RWPE1 (cell line): ENCODE measurements around the gene PRKCH.
"Not testable (repeated sequence)": the region's sequence is repeated elsewhere in the genome, so short reads cannot be mapped to it uniquely, and the experiment has no call there.

Experiments
- CTCF ChIA-PET: fragments of 350-600 bp; sonication (Branson Sonifier 250); formaldehyde crosslinking; extraction: SDS; loops from one replicate; lab custom pipeline; 2021; lab: Yijun Ruan, JAX
- POLR2A ChIA-PET: fragments of 400-600 bp; formaldehyde crosslinking; extraction: SDS; loops from one replicate; lab custom pipeline; 2020; ENCODE audit warnings: antibody characterized with exemption; ENCODE audit not compliant: low non-redundant PET; lab: Yijun Ruan, JAX
- DNase-seq: peaks from one replicate; pipeline ENCODE4 v3.0.0; 2012; ENCODE audit warnings: low spot score
- H3K27ac ChIP-seq: fragments of 450-650 bp; 2 replicates; pipeline ENCODE4 v1.5.1; 2017
- TF ChIP-seq, protein P1 (sequence below): fragments of 450-650 bp; conservative IDR thresholded peaks from 2 replicates; pipeline ENCODE4 v1.5.1; 2017; ENCODE audit warnings: low read depth, mild to moderate bottlenecking

The PRKCH gene

DNA sequence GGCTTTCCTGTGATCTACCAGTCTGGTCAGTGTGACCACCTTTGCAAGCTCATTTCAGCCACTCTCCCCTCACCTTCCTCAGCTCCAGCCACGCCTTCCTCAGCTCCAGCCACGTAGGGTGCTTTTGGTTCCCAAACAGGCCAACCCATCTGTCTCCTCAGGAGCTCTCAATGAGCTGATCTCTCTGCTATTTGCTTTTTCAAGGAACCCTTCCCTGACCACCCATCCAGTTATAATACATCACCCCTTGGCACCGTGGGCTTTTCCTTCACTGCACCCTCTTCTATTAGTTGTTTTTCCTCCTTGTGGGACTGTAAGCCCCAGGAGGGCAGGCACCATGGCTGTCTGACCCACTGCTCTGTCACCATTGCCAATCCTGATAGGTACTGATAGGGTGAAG is 2.3 kb upstream of the PRKCH start:
- no peak for DNase-seq
- TF ChIP-seq, protein P1, sequence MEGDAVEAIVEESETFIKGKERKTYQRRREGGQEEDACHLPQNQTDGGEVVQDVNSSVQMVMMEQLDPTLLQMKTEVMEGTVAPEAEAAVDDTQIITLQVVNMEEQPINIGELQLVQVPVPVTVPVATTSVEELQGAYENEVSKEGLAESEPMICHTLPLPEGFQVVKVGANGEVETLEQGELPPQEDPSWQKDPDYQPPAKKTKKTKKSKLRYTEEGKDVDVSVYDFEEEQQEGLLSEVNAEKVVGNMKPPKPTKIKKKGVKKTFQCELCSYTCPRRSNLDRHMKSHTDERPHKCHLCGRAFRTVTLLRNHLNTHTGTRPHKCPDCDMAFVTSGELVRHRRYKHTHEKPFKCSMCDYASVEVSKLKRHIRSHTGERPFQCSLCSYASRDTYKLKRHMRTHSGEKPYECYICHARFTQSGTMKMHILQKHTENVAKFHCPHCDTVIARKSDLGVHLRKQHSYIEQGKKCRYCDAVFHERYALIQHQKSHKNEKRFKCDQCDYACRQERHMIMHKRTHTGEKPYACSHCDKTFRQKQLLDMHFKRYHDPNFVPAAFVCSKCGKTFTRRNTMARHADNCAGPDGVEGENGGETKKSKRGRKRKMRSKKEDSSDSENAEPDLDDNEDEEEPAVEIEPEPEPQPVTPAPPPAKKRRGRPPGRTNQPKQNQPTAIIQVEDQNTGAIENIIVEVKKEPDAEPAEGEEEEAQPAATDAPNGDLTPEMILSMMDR = no peak
- no peak overlapping the region for H3K27ac ChIP-seq
- ChIA-PET CTCF (no interaction called here), POLR2A (no interaction called here)

GRCh38 chr14:61319706-61320105 is 1.7 kb upstream of the PRKCH start:
- DNase-seq = no peak
- CTCF ChIA-PET = no interaction called here
- POLR2A ChIA-PET = interaction anchor here (0.6 kb wide), 1 partner anchor 39 kb away, joined by 3 read pairs; no protein-coding TSS in a partner anchor
- TF ChIP-seq, protein P1 = no peak
- H3K27ac ChIP-seq = no peak overlapping the region

DNA sequence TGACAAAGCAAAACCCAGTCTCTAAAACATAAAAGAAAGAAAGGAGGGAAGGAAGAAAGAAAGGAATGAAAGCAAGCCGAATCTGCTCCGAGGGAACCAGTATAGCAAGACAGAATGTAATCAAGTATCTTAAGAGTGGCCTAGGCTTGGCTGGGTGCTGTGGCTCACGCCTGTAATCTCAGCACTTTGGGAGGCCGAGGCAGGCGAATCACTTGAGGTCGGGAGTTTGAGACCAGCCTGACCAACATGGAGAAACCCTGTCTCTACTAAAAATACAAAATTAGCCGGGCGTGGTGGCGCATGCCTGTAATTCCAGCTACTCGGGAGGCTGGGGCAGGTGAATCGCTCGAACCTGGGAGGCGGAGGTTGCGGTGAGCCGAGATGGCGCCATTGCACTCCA is 1.2 kb upstream of the PRKCH start:
- POLR2A ChIA-PET = interaction anchor here (0.6 kb wide), 1 partner anchor 39 kb away, joined by 3 read pairs; no protein-coding TSS in a partner anchor
- H3K27ac ChIP-seq, DNase-seq, CTCF ChIA-PET: not testable (repeated sequence)

GRCh38 chr14:61320806-61321384 is 484 bp upstream of the PRKCH start:
- ChIA-PET POLR2A (interaction anchor here (0.7 kb wide), 1 partner anchor 45 kb away, joined by 3 read pairs; no protein-coding TSS in a partner anchor), CTCF (interaction anchor here (0.6 to 0.7 kb wide), 2 partner anchors 61 to 135 kb away, joined by 3 to 8 read pairs; no protein-coding TSS in a partner anchor)
- peak overlapping the region; percentile 92 for H3K27ac ChIP-seq
- TF ChIP-seq, protein P1 = no peak
- no peak for DNase-seq

DNA sequence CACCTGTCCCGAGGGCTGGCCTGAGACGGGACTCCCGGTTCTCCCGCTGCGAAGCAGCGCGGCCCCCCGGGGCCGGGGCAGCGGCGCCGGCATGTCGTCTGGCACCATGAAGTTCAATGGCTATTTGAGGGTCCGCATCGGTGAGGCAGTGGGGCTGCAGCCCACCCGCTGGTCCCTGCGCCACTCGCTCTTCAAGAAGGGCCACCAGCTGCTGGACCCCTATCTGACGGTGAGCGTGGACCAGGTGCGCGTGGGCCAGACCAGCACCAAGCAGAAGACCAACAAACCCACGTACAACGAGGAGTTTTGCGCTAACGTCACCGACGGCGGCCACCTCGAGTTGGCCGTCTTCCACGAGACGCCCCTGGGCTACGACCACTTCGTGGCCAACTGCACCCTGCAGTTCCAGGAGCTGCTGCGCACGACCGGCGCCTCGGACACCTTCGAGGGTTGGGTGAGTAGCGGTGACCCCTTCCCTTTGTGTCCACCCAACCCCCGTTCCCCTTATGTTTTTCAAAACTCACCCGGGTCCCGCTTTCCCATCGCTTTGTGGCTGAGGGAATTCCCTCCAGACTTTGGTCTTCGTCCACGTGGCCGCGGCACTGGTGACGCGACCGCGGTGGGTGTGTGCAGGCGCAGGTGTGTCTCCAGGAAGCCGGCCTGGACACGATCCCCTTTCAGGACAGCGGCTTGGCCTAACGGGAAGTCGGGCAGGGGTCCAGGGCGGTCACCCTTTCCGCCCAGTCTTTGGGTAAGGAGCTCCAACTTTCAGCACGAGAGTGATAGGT is 826 bp downstream of the PRKCH start:
- POLR2A ChIA-PET = interaction anchor here (0.7 kb wide), 2 partner anchors 15 to 98 kb away, joined by 3 to 5 read pairs; no protein-coding TSS in a partner anchor

DNA sequence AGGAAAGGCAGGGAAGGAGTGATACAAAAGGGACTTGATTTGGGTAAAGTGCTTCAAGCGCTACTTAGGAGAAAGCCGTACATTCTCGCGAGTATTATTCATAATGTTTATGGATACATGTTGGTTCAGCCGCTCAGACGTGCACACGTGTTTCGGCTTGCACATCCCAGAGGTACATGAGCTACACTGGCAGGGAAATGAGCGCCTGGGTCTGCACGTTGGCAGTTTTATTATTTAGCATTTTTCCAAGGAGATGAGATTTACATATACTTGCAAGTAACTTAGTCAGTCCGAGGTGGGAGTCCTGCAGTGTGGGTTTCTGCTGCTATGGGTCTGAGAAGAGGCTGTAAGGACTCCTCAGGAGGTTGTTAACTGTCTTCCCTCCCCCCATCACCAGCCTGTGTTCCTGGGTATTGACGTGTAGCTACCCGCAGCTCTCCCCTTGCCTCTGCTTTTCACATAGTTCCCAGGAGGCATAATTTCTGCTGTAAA is 1.5 kb downstream of the PRKCH start:
- TF ChIP-seq, protein P1 = no peak
- peak; percentile 72 for DNase-seq
- ChIA-PET CTCF (interaction anchor here (0.6 to 1.0 kb wide), 4 partner anchors 46 to 1838 kb away, joined by 3 to 4 read pairs (median 3); partner anchors contain the start of genes JKAMP and L3HYPDH), POLR2A (interaction anchor here (0.7 kb wide), 1 partner anchor 15 kb away, joined by 5 read pairs; no protein-coding TSS in a partner anchor)
- peak overlapping the region; percentile 92 for H3K27ac ChIP-seq

More for the DNA sequence above, 826 bp downstream of the PRKCH start:
- peak overlapping the region; percentile 92 for H3K27ac ChIP-seq
- TF ChIP-seq, protein P1 = no peak
- CTCF ChIA-PET = interaction anchor here (0.6 to 1.0 kb wide), 5 partner anchors 33 to 1838 kb away, joined by 3 to 4 read pairs (median 3); partner anchors contain the start of genes JKAMP and L3HYPDH
- DNase-seq = peak; percentile 52
